ENCODE measurements around the gene DIO3. TPM values are rescaled to one million over a fixed set of nuclear protein-coding genes. Genes with fewer than 3 reads are reported as not detected.
"Not testable (repeated sequence)": the region's sequence is repeated elsewhere in the genome, so short reads cannot be mapped to it uniquely, and the experiment has no call there.

The DIO3 gene
- polyA plus RNA-seq, 1 experiment = not detected

DNA sequence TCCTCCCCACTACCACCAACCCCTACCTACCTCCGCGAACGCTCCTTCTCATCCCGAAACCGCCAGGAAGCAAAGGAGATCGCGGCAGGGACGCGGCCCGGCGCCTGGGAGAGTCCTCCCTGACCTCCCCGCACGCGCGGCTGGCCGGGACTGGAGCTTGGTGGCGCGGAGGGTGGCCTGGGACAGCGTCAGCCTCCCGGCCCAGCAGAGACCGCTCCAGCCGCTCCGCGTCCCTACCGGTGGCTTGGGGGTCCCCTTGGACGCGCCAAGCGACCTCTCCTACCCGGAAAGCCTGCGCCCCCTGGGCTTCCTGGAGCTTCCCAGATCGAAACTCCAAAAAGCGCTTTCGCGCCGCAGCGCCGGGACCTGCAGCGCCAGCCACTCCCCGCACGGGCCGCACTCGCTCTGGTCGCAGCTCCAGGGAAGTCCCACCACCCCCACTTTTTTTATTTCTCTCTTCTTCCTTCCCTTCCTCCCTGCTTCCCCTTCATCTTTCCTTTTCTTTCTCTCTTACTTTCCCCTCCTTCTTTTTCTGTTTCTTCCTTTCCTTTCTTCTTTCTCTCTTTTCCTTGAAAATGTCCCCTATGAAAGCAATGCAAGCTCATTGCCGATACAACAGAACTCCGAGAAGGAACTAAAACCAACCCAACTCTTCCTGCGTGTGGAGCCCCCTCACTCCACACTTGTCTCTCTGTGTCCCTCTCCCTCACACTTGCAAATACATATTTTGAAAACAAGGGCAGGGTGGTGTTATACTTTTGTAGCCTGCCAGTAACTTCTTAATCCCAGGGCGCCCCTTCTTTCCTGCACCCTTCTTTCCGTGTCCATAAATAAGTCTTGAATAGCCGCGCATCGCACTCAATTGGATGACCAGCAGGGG, 3.8 kb downstream of the DIO3 start:
- no peak for TF ChIP-seq CTCF (IDR thresholded peaks at IDR 0.05; ENCODE audit: low read depth, low read length)
- H3K9me3 ChIP-seq (ENCODE audit: control insufficient read depth, insufficient read depth, low read length) = peaks cover 17% of the 10 kb centered on the region
- ChIA-PET CTCF (no interaction called here), POLR2A (interaction anchor here (0.7 kb wide), 1 partner anchor 433 kb away, joined by 3 read pairs; no protein-coding TSS in a partner anchor)
- no peak overlapping the region for H3K27ac ChIP-seq (ENCODE audit: low read depth, low read length)
- H3K4me3 ChIP-seq (ENCODE audit: low read depth, low read length) = no peak overlapping the region
- no peak for DNase-seq (ENCODE audit: low read depth, low spot score)
- peaks cover 60% of the 10 kb centered on the region for H3K27me3 ChIP-seq (ENCODE audit: control insufficient read depth, insufficient read depth, low read length)

GRCh38 chr14:101567252-101567651, 6.0 kb downstream of the DIO3 start:
- DNase-seq (ENCODE audit: low read depth, low spot score) = no peak
- Histone ChIP-seq H3K9me3 (ENCODE audit: control insufficient read depth, insufficient read depth, low read length) (peaks cover 6% of the 10 kb centered on the region), H3K4me3 (ENCODE audit: low read depth, low read length) (no peak overlapping the region), H3K27ac (ENCODE audit: low read depth, low read length) (no peak overlapping the region), H3K27me3 (ENCODE audit: control insufficient read depth, insufficient read depth, low read length) (peaks cover 47% of the 10 kb centered on the region)
- no peak for TF ChIP-seq CTCF (IDR thresholded peaks at IDR 0.05; ENCODE audit: low read depth, low read length)
- ChIA-PET POLR2A (no interaction called here), CTCF (no interaction called here)

- CTCF ChIA-PET = no interaction called here
- H3K9me3 ChIP-seq (ENCODE audit: control insufficient read depth, insufficient read depth, low read length) = no peaks in the 10 kb centered on the region
- H3K27ac ChIP-seq (ENCODE audit: low read depth, low read length) = no peak overlapping the region
- H3K27me3 ChIP-seq (ENCODE audit: control insufficient read depth, insufficient read depth, low read length) = peaks cover 17% of the 10 kb centered on the region
- no peak overlapping the region for H3K4me3 ChIP-seq (ENCODE audit: low read depth, low read length)
- POLR2A ChIA-PET = no interaction called here
- DNase-seq (ENCODE audit: low read depth, low spot score) = no peak
- no peak for TF ChIP-seq CTCF (IDR thresholded peaks at IDR 0.05; ENCODE audit: low read depth, low read length)
Measured at GRCh38 chr14:101571004-101571403, 9.7 kb downstream of the DIO3 start.

DNA sequence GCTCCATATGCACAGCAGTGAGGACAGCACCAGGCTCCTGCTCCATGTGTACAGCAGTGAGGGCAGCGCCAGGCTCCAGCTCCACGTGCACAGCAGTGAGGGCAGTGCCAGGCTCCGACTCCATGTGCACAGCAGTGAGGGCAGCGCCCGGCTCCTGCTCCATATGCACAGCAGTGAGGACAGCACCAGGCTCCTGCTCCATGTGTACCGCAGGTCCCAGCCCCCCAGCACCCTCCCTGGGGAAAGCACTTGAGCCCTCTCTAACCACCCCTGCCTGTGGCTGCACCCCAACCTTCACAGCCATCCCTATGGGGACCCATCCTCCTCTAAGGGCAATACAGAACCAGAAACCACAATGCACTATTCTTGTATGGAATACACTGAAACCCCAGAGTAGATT, 11.2 kb downstream of the DIO3 start:
- H3K9me3 ChIP-seq (ENCODE audit: control insufficient read depth, insufficient read depth, low read length); POLR2A ChIA-PET; CTCF ChIA-PET; H3K27me3 ChIP-seq (ENCODE audit: control insufficient read depth, insufficient read depth, low read length); DNase-seq (ENCODE audit: low read depth, low spot score); H3K4me3 ChIP-seq (ENCODE audit: low read depth, low read length); H3K27ac ChIP-seq (ENCODE audit: low read depth, low read length): not testable (repeated sequence)

- TF ChIP-seq CTCF (IDR thresholded peaks at IDR 0.05; ENCODE audit: low read depth, low read length) = no peak
- ChIA-PET CTCF (no interaction called here), POLR2A (no interaction called here)
- Histone ChIP-seq H3K4me3 (ENCODE audit: low read depth, low read length) (no peak overlapping the region), H3K27me3 (ENCODE audit: control insufficient read depth, insufficient read depth, low read length) (peaks cover 2% of the 10 kb centered on the region), H3K9me3 (ENCODE audit: control insufficient read depth, insufficient read depth, low read length) (no peaks in the 10 kb centered on the region), H3K27ac (ENCODE audit: low read depth, low read length) (no peak overlapping the region)
- DNase-seq (ENCODE audit: low read depth, low spot score) = no peak
Measured at GRCh38 chr14:101573289-101573688, 12.0 kb downstream of the DIO3 start.

Measured in AG04450 (cell line).